AG09319 (cell line): ENCODE results near the gene FSD1L.
"Not testable (repeated sequence)": the region's sequence is repeated elsewhere in the genome, so short reads cannot be mapped to it uniquely, and the experiment has no call there.

Experiments
- DNase-seq: peaks from one replicate; pipeline ENCODE4 v3.0.0-alpha.2; 2010; ENCODE audit warnings: low read depth; ENCODE audit errors: extremely low read depth
- CTCF ChIP-seq: IDR thresholded peaks from 2 replicates; pipeline ENCODE4 v1.5.1; 2011; ENCODE audit warnings: low read depth, mild to moderate bottlenecking, inconsistent platforms, low read length, moderate library complexity

Gene FSD1L

GRCh38 chr9:105531530-105531929 lies 83.7 kb downstream of the FSD1L start:
- no peak for TF ChIP-seq CTCF
- no peak for DNase-seq

GRCh38 chr9:105535920-105536668 lies 88.3 kb downstream of the FSD1L start:
- no peak for TF ChIP-seq CTCF
- no peak for DNase-seq

- DNase-seq: no peak
- TF ChIP-seq CTCF: no peak; the same call in 1 of the 2 replicates
Measured at GRCh38 chr9:105539452-105539851, 91.6 kb downstream of the FSD1L start.

GRCh38 chr9:105541838-105542237 lies 94.0 kb downstream of the FSD1L start:
- no peak for TF ChIP-seq CTCF
- DNase-seq: no peak

GRCh38 chr9:105554042-105554441 lies 106.2 kb downstream of the FSD1L start:
- no peak for DNase-seq

GRCh38 chr9:105557804-105558610 lies 110.2 kb downstream of the FSD1L start, which contains the start of gene FKTN:
FKTN (plus strand) TSS chr9:105558131; CDS start chr9:105575033, 16,902 bp downstream.
- peak; percentile 41 for DNase-seq
- TF ChIP-seq CTCF: no peak

More at GRCh38 chr9:105554042-105554441, 106.2 kb downstream of the FSD1L start:
- TF ChIP-seq CTCF: no peak

GRCh38 chr9:105572455-105572854 lies 124.6 kb downstream of the FSD1L start:
- no peak for TF ChIP-seq CTCF
- DNase-seq: no peak

GRCh38 chr9:105579952-105580351 lies 132.1 kb downstream of the FSD1L start:
- DNase-seq: not testable (repeated sequence)

GRCh38 chr9:105581550-105581949 lies 133.7 kb downstream of the FSD1L start:
- not testable (repeated sequence) for DNase-seq
